GM21619 (cell line): ENCODE data around the gene CSRP3.
"Not testable (repeated sequence)": the region's sequence is repeated elsewhere in the genome, so short reads cannot be mapped to it uniquely, and the experiment has no call there.

Experiments used
- ATAC-seq: cut with Tn5 transposase; IDR thresholded peaks from one replicate; pipeline ENCODE4 v1.9.1; 2021; ENCODE audit not compliant: unreplicated experiment

CSRP3 gene

DNA sequence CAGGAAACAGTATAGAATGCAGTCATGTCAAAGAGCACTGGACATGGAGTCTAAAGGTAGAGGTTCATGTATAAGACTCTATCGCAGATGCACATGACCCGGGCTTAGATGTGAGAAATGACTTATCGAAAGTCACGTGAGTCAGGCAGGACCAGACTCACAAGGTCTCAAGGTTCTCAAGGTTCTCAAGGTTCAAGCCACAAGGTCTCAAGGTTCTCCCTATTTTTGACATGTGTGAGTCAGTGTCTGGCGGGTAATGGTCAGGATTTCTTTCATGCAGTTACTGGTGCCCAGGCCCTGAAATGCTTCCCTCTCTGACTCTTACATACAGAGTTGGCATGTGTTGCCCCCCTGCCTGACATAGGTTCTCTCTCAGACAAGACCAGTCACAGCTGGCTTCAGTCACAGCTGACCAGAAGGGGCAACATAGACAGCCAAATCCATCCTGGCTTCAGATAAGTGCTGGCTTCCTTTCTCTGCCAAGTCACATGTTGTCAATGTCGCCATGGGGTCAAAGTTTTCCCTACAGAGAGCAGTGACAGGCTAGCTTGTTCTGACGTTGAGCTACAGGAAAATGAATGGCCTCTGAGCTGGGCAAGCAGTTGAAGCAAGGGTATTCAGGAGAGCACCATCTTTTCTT is 10.1 kb downstream of the CSRP3 start:
- ATAC-seq: no peak

DNA sequence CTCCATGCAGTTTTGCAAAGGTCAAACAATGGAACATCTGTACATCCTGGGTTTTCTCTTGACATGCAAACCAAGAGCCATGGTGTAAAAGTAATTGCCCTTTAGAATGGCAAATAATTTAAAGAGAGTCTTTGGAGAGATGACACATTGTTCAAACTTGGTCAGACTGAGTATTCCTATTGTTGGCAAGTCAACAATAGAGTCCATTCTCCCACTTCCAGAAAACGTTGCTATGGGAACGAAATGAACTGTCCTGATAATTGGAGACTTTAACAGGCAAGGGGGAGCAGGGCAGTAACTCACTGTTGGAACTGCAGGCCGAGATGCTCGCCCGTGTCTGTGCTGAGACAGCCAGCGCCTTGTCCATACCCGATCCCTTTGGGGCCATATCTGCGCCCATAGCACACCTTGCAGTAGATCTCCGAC is 13.9 kb downstream of the CSRP3 start:
- no peak for ATAC-seq

DNA sequence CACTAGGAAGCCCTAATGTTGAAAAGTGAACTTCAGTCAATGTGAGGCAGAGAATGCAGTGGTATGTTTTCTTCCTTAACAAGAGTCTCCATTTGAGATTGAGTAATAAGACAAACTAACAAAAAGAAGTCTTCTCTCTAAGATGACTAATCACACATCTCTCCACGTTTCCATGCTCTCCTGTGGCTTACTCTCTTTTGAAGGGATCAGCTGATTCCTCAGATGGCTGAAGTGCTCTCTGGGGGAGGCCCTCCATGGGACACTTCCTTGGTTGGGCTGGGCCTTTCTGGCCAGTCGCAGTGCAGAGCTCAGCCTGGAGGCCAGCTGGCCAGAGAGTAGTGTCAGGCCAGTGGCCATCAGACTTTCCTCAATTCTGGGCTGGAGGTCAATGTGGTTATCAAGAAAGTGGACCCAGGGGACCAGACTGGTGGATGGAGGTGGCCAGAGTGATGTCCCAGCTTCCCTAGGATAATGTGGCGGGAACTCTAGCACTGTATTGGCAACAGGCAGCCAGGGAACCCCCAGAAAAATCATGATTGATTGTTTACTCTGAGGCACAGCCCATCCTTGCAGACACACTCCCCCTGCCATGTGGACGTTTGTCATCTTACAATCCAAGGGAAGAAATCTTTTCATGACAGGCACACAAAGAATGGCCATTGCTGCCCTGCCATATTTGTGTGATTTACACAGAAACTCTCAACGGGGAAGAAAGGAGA is 14.5 kb downstream of the CSRP3 start:
- ATAC-seq: no peak

DNA sequence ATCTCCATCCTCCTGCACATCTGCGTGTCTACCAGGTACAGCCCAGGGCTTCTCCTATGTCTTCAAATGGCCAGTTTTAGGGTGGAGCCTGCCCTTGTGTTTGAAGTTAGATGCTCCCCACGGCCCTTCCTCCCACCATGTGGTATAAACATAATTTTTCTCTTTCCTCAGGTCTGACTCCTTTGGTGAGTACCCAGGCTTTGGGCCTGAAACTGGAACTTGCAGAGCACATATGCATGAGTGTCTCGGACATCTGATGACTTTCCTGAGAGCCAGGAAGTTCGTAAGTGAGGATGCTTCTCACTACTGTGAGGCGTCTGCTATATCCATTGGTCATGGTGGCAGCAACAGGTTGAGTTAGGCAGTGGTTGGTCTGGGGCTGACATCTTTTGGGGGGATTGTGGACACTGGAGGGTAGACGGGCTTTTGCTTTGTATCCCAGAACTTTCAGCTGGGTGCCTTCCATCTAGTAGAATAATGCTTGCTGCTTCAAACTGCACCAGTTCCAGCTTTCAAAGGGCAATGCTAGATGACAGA is 16.2 kb downstream of the CSRP3 start:
- no peak for ATAC-seq

DNA sequence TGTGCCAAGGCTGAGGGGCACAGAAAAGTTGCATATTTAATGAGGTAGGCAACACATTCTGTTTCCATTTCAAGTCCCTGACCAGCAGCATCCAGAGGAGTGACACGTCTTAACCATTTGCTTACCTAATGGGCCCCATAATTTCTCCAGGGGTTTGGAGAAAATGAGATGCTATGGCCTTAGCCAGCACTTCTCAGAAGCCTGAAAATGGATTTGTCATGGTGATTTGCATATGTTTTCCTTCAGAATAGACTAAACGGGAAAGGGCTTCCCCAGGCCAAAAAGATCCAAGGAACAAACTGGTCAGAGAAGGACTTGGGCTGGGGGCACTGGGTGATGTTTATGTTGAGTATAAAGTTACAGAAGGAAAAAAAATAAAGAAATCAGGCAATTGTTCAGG is 16.7 kb downstream of the CSRP3 start:
- ATAC-seq: no peak

DNA sequence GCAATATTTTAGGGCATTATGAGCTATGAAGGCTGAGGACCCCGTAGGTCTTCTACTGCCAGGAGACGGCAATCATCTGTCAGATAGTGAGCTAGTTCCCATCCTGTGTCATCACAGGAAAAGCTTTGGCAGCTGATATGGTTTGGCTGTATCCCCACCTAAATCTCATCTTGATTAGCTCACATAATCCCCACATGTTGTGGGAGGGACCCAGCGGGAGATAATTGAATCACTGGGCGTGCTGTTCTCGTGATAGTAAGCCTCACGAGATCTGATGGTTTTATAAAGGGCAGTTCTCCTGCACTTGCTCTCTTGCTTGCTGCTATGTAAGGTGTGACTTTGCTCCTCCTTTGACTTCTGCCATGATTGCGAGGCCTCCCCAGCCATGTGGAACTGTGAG is 18.1 kb downstream of the CSRP3 start:
- ATAC-seq: no peak

DNA sequence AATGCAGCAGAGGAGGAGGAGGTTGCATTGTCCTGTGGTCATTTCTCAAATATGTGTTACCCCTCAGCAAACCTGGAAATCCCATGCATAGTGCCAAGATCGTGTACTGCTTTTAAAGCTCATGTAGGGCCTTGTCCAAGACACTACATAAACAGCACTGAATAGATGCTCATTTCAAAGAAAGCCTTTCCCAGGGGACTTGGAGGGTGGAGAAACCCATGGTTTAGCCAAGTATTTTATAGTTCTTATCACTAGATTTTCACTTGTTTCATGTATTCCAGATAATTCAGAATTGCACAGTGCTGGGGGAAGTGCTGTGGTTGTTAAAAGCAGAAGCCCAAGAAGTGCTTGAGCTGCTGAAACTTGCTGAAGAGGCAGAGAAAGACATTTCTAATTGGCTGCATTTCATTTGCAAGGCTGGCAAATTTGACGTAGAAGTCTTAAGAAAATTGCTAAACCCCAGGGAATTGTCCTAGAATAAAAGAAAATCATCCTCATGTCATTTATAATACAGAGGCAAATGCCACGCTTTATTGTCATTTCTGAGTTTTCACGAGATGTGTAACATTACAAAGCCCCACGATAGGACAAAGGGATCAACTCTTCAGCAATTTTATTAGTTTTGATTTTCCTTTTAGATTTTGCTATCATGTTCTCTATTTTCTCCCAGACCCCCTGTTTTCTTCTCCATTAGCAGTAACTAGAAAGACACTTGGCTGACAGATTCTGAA is 20.1 kb downstream of the CSRP3 start:
- no peak for ATAC-seq

DNA sequence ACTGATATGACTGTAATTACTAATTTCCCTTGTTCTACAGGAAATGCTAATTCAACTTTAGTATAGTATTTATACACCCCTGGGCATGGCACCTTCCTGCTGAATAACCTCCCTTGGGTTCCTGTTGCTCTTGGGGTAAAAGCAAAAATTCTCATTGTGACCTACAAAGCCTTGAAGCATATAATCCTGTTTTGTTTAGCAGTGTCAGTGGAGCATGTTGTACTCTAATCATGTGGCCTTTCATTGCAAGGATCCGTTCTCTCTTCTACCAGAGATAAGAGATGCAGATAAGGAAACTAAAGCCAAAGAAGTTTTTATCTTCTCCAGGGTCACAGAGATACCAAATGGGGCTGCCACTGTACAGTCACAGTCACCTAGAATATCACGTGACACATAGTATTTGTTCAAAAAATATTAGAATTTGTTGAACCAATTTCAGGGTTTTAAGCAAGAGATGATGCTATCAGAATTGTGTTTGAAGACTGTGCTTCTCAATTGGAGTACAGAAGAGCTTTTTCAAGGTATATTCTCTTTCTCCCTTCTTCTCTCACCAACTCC is 25.1 kb downstream of the CSRP3 start:
- ATAC-seq: no peak

DNA sequence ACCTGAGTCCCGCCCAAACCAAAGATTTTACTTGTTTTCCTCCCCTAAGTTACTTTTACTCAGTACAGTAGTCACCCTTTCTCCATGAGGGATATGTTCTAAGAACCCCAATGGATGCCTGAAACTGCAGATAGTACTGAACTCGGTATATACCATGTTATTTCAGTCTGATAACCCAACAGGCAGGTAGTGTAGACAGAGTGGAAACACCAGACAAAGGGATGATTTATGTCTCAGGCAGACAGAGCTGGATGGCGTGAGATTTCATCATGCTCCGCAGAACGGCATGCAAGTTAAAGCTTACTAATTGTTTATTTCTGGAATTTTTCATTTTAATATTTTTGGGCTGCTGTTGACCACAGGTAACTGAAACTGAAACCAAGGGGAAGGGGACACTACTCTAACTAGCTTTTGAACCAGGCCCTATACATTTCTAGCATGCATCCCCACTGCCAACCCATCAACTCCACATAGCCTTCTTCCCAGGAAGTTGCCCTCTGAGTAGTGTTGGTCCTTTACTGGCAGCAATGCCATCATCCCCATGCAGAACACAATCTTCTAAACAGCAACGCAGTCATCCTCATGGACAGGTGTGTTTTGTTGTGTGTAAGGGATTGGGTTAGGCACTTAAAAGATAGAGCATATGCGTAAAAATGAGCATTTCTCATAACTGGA is 27.7 kb downstream of the CSRP3 start:
- no peak for ATAC-seq

DNA sequence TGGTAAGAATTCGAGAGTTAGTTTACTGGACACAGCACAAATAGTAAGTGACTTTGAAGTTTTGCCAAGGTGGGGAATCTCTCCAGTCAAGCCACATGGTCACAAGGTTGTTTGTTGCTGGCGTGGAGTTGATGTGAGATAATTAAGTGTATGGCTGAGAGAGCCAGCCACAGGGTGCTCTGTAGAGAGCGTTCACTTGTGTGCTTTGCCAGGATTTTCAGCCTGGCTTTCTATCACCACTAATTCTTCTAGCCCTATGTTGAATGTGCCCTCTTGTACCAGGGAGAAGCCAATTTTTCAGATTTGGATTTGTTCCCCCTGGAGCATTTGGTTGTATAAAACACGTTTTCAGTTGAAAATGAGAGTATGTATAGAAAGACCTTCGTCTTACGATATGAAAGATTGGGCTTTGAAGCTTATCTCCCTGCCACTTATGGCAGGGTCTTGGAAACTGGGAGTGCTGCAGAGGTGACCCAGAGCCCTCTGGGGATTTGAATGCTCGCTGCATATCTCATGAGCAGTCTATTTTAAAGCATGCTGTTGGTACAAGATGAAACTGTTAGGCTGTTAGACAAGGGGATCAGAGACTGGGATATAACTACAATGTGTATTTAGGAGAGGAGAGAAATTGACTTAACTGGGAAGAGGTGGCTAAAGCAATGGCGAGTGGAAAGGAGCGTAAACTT is 28.6 kb downstream of the CSRP3 start:
- ATAC-seq: no peak

DNA sequence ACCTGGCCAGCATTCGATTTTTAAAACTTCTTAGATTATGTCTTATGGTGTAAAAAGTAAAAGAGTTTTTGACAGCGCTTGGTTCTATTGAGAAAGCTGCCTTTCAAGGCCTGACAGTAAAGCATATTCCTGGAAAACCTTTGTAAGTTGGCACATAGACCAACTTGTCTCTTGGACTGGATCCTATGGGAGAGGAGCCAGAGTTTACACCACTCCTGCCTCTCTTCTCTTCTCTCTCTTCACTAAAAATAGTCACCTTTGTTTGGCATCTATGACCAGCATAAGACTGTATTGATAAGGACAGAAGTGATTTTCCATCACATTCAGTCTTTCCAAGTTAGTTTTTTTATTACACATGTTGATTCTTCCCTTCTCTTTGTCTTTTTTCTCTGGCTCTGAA is 33.7 kb downstream of the CSRP3 start:
- no peak for ATAC-seq

DNA sequence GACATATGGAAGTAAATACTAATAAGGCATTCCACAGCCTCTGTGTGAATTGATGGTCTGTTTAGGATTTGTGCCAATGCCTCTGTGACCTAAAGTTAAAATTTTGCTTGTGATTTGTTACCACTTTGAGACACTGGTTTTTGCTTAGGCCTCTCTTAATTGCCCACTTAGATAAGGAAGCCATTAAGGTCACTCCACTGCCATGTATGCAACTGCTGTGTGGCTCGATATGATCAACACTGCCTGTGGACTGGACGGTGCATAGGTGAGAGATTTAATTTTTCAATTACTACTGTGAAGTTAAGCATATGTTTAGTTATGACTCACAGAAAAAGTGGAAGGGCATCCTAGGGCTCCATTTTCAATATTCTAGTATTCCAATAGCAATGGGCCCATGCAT is 36.9 kb downstream of the CSRP3 start:
- ATAC-seq: no peak

DNA sequence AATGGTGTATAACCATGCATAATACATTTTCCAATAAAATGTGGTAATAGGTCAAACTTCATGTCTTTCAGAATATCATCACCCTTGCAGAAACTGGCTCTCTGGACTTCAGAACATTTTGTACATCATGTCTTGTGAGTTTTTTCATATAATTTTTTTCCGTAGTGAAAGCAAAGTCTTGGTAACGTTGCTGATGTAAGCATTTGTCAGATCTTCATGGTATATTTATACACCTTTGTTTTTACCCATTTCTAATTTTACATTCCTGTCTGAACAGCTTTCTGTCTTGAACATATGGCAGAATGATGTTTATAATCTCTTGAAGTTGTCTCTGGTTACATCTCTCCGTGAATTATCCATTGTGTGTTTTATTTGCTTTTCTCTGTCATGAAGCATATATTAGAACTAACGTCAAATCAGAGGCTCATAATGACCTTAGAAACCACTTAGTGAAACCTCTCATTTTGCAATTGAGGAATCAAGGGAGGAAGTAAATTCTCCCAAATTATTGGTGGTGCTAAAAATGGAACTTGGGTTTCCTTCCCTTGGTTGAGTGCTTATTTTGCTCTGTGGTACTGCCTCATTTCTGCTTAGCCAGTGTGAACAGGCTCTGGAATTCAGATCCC is 37.4 kb downstream of the CSRP3 start:
- ATAC-seq: no peak

DNA sequence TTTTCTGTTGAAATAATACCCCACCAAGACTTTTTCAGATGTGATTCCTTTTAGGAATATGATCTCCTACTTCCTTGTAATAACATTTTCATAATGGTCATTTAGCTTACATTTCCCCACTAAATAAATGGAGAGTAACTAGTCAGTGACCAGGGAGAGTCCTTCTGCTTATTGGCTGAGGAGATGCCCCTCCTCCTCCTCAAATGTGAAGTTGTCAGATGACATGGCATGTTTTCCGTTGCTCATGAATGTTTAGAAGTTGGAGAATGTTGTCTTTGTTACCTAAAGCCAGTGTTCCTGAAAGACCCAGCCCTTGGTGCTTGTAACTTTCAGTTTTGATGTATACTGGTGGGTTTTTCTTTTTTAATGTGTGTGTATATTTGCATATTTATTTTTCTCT is 38.2 kb downstream of the CSRP3 start:
- ATAC-seq: no peak

DNA sequence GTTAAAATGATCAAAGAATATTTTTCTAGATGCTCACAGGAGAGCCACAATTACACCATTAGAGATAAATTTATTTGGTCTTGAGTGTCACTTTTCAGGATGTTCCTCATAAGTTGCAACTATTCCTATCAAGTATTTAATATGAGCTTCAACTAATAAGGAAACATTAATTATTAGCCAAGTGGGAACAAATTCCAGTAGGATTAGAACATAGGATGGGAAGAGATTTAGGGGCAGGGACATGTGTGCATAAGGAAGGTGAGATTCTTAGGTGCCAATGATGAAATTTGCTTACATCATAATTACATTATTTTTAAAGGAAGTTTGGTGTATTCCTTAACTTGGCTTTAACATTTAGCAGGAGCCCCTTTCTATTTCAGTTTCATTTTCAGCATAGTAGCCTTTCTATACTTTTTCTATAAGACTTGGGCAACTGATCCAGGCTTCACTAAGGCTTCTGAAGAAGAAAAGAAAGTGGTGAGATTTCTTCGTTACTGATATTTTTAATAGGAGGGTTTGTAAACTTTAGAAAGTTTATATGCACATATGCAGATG is 38.8 kb downstream of the CSRP3 start:
- no peak for ATAC-seq

DNA sequence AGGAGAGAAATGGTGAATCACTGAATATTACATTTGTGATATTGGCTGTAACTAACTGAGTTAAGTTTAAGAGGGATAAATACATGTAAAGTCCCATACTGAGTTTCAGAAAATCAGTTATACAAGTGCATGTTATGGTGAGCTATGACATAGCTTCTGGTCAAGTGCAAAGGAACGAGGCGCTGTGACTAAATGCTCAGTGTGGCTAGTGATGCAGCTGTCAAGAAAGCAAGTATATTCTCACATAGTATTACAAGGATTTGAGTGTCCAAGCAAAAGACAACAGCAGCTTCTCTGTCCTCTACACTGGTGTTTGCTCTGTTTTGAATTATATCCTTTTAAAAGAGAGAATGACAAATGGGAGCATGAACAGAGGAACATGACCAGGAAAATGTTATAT is 40.1 kb downstream of the CSRP3 start:
- no peak for ATAC-seq

DNA sequence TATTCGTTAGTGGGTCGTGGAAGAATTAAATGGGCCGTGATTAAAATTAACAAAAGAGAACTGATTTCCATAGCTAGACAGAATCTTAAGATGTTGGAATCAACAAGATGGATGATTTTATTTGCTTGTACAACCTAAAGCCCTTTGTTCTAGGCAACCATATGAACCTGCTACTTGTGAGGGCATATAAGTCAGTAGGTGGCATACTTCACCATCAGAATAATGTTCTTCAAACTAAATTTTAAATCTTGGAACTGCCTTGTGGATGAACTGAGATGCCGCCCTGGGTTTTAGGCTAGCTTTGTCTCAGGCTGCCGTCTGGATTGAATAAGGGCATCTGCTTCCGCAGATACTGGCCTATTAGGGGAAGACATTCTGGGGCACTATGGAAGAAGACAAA is 40.9 kb downstream of the CSRP3 start:
- ATAC-seq: no peak

DNA sequence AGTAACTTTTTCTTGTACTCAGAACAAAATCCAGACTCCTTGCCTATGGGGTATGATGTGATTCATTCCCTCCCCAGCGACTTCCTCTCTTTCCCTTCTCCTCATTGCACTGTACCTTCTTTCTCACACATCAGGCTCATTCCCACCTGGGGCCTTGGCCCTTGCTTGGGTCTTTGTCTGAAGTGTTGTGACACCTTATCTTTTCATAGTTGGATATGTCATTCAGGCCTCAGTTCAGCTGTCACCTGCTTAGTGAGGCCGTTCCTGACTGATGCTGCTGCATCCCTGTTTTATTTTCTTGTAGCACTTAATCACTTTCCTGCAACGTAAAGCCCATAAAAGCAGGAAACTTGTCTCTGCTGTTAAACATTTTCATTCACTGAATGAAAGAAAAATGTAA is 44.9 kb downstream of the CSRP3 start:
- no peak for ATAC-seq

DNA sequence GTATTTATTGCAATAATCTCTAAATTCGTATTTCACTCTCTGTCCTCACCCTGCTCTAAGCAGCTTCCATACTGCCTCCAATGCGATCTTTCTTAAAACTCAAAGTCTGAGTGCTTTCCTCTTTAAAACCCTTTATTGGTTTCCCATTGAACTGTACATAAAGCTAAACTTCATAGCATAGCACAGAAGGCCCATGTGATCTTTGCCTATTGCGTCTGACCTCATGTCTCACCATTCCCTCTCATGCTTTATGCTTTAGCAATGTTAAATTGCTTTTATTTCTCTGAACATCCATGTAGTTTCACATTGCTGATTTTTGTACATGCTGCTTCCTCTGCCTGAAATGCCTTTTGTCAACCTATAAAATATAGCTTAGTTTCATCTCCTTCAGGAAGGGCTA is 56.5 kb downstream of the CSRP3 start:
- ATAC-seq: no peak

DNA sequence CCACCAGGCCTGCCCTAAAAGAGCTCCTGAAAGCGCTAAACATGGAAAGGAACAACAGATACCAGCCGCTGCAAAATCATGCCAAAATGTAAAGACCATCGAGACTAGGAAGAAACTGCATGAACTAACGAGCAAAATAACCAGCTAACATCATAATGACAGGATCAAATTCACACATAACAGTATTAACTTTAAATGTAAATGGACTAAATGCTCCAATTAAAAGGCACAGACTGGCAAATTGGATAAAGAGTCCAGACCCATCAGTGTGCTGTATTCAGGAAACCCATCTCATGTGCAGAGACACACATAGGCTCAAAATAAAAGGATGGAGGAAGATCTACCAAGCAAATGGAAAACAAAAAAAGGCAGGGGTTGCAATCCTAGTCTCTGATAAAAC is 64.9 kb downstream of the CSRP3 start:
- ATAC-seq: not testable (repeated sequence)
